Esophagus squamous epithelium (tissue), 5 donors: ENCODE measurements around the gene DES. TPM values are rescaled to one million over a fixed set of nuclear protein-coding genes. Genes with fewer than 3 reads are reported as not detected.

Source experiments
- DNase-seq: peaks from one replicate; lab custom pipeline; 2025; lab: John Stamatoyannopoulos, UW
- H3K27ac ChIP-seq, 4 donors: fragments of 200-600 bp; sonication (generic); one replicate each; pipeline ENCODE4 v1.5.1; 2016 to 2019; ENCODE audit warnings: mild to moderate bottlenecking in 1 of 4
- H3K27me3 ChIP-seq, 4 donors: fragments of 200-600 bp; sonication (generic); 1 replicate in 3 of 4; 2 replicates in 1 of 4; pipeline versions ENCODE4 v1.5.1 to v1.6.0; 2017 to 2021; ENCODE audit warnings: antibody characterized with exemption in 1 of 4
- H3K36me3 ChIP-seq, 3 donors: fragments of 200-600 bp; sonication (generic); one replicate each; pipeline ENCODE4 v1.5.1; 2016 to 2019
- H3K4me1 ChIP-seq, 3 donors: fragments of 200-600 bp; sonication (generic); one replicate each; pipeline ENCODE4 v1.5.1; 2017 to 2019
- H3K4me3 ChIP-seq, 4 donors: fragments of 200-600 bp; sonication (generic); 1 replicate in 3 of 4; 2 replicates in 1 of 4; pipeline ENCODE4 v1.5.1; 2016 to 2019; ENCODE audit warnings: mild to moderate bottlenecking in 2 of 4, moderate library complexity in 1 of 4
- H3K9me3 ChIP-seq, 3 donors: fragments of 200-600 bp; sonication (generic); one replicate each; pipeline ENCODE4 v1.5.1; 2016 to 2019
- POLR2A ChIP-seq, 4 donors: fragments of 450-650 bp; IDR thresholded peaks; one replicate each; pipeline ENCODE4 v1.6.1; 2017; ENCODE audit warnings: antibody characterized with exemption in 4 of 4, mild to moderate bottlenecking in 4 of 4, moderate library complexity in 3 of 4
- WGBS, 2 donors: methylation state at CpG; one replicate each; pipeline ENCODE4 v1.1.5; 2018; 5-methylcytosine and 5-hydroxymethylcytosine counted together
- intact Hi-C: fragments of 100-400 bp; cut with DNase I; formaldehyde crosslinking; loops from one replicate; pipeline ENCODE4 v1.15.0; 2022
- total RNA-seq, 4 donors: library from RNA; depleted of rRNA; stranded (reverse); fragments of >200 nt; gene quantifications; one replicate each; pipeline ENCODE4 v1.1.0, GENCODE V29; 2016
- TF ChIP-seq, protein P1 (sequence below), 6 experiments: fragments of 450-650 bp in 4 of 6; fragments of 200-600 bp in 2 of 6; sonication (generic) in 2 of 6; IDR thresholded peaks; one replicate each; pipeline ENCODE4 v1.5.1; 2016 to 2019; ENCODE audit warnings: antibody characterized with exemption in 6 of 6, mild to moderate bottlenecking in 4 of 6, moderate library complexity in 4 of 6
- donor health status: DM: yes; HTN: yes; CAD: no.

The DES gene
- total RNA-seq, 4 donors from 2014 or later, result 120 to 2,698 (median 303) TPM

DNA sequence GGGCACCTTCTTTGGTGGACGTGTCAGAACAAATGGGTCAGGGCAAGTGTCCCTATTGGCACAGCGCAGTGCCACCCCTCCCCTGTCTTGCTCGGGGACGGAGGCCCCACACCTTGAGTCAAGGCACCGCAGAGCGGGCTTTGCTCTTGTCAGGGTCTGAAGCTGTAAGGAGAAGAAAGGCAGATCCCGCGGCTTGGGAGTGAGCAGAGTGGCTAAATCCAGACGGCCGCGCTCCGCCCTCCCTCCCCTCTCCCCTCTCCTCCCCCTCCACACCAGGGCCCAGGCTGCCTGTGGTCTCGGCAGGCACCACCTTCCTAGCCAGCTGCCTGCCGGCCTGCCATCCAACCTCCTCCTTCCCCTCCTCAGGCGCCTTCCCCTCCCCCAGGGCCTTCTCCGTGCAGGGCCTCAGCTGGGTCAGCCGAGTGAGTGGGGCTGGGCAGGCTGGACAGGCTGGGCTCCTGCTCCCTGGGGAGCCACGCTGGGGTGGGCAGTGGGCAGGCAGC lies 42.3 kb downstream of the DES start:
- Histone ChIP-seq H3K27ac (peak overlapping the region; percentile 54 to 88 (median 80)), H3K36me3 (peaks cover 0 to 12% (median 0%) of the 10 kb centered on the region in 3 donors), H3K27me3 (peaks cover 0 to 9% (median 0%) of the 10 kb centered on the region in 4 donors), H3K4me3 (peak overlapping the region in 1 of 4 donors; percentile 20), H3K4me1 (peaks cover 0 to 46% (median 3%) of the 10 kb centered on the region in 3 donors), H3K9me3 (no peaks in the 10 kb centered on the region)
- 59 to 69% methylated on average over 9 to 14 of the region's 18 CpGs for WGBS, 2 donors
- DNase-seq, result no peak
- peak in 1 of 4 donors; percentile 33 for TF ChIP-seq POLR2A (IDR thresholded peaks at IDR 0.05)
- TF ChIP-seq, protein P1, sequence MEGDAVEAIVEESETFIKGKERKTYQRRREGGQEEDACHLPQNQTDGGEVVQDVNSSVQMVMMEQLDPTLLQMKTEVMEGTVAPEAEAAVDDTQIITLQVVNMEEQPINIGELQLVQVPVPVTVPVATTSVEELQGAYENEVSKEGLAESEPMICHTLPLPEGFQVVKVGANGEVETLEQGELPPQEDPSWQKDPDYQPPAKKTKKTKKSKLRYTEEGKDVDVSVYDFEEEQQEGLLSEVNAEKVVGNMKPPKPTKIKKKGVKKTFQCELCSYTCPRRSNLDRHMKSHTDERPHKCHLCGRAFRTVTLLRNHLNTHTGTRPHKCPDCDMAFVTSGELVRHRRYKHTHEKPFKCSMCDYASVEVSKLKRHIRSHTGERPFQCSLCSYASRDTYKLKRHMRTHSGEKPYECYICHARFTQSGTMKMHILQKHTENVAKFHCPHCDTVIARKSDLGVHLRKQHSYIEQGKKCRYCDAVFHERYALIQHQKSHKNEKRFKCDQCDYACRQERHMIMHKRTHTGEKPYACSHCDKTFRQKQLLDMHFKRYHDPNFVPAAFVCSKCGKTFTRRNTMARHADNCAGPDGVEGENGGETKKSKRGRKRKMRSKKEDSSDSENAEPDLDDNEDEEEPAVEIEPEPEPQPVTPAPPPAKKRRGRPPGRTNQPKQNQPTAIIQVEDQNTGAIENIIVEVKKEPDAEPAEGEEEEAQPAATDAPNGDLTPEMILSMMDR (IDR thresholded peaks at IDR 0.05), result no peak
- intact Hi-C loops, result no loop called here

DNA sequence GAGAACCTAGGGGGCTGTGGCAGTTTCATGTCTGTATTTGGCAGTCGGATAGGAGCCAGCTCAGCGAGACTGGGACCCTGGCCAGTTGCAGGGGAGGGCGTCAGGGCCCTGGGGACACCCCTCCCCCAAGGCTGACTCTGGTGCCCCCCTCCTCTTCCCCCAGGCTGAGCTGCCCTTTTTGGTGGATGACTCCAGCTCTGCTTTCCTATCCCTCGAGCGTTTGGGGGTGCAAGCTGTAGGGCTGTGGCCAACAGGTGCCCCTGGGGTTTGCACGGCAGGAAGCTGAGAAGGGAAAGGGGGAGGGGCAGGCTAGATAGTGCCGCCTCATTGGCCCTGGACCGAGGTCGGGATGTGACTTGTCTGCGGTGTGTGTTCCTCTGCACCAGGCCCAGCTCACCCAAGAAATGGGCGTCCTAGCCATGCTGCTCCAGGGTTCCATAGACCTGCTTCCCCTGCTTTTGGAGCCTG lies 42.9 kb downstream of the DES start:
- Histone ChIP-seq H3K27ac (peak overlapping the region in 3 of 4 donors; percentile 74 to 88 (median 87)), H3K4me3 (no peak overlapping the region), H3K4me1 (peaks cover 0 to 46% (median 3%) of the 10 kb centered on the region in 3 donors), H3K9me3 (no peaks in the 10 kb centered on the region), H3K36me3 (peaks cover 0 to 12% (median 0%) of the 10 kb centered on the region in 3 donors), H3K27me3 (peaks cover 0 to 9% (median 0%) of the 10 kb centered on the region in 4 donors)
- no peak for TF ChIP-seq POLR2A (IDR thresholded peaks at IDR 0.05)
- TF ChIP-seq, protein P1 (IDR thresholded peaks at IDR 0.05), result no peak
- 25% methylated on average over 2 of the region's 11 CpGs; no CpG with 5 or more reads in 1 of the 2 donors for WGBS, 2 donors
- intact Hi-C loops, result no loop called here
- DNase-seq, result no peak

DNA sequence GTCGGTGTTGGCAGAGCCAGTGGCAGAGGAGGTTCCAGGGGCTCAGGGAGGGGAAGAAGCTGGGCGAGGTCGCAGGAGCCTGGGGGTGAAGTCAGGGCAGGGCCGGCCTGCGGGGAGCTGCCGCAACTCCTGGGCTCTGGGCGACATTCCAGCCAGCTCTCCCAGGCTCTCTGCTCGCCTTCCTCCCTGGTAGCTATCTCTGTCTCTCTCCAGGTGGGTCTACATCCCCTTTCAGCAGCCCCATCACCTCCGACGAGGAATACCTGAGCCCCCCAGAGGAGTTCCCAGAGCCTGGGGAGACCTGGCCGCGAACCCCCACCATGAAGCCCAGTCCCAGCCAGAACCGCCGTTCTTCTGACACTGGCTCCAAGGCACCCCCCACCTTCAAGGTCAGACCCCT lies 43.5 kb downstream of the DES start:
- peak overlapping the region; percentile 34 to 88 (median 80) for H3K27ac ChIP-seq
- 74 to 100% methylated on average over 6 to 11 of the region's 14 CpGs for WGBS, 2 donors

DNA sequence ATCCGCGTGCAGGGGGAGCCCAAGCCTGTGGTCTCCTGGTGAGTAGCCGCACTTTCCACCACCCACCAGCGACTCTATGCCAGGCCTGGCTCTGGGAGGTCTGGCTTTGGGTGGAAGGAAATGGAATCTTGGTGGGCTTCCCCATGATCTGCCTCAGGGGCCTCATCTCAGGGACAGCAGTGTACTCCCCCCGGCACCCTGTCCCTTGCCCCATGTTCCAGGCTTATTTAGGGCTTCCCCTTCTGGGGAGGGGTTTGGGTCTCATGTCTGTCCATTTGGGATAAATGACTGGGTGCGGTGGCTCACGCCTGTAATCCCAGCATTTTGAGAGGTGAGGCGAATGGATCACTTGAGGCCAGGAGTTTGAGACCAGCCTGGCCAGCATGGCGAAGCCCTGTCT lies 44.2 kb downstream of the DES start:
- Histone ChIP-seq H3K27ac (peak overlapping the region; percentile 34 to 88 (median 80)), H3K4me1 (peaks cover 0 to 46% (median 3%) of the 10 kb centered on the region in 3 donors), H3K36me3 (peaks cover 0 to 12% (median 0%) of the 10 kb centered on the region in 3 donors), H3K4me3 (no peak overlapping the region), H3K9me3 (no peaks in the 10 kb centered on the region), H3K27me3 (peaks cover 0 to 9% (median 0%) of the 10 kb centered on the region in 4 donors)
- TF ChIP-seq, protein P1 (IDR thresholded peaks at IDR 0.05), result no peak
- TF ChIP-seq POLR2A (IDR thresholded peaks at IDR 0.05), result no peak
- intact Hi-C loops, result no loop called here
- 95 to 96% methylated on average over 4 to 6 of the region's 9 CpGs for WGBS, 2 donors
- no peak for DNase-seq

More for the DNA sequence above, 43.5 kb downstream of the DES start:
- Histone ChIP-seq H3K9me3 (no peaks in the 10 kb centered on the region), H3K36me3 (peaks cover 0 to 12% (median 0%) of the 10 kb centered on the region in 3 donors), H3K27me3 (peaks cover 0 to 9% (median 0%) of the 10 kb centered on the region in 4 donors), H3K4me3 (no peak overlapping the region), H3K4me1 (peaks cover 0 to 46% (median 3%) of the 10 kb centered on the region in 3 donors)
- intact Hi-C loops, result no loop called here
- TF ChIP-seq, protein P1 (IDR thresholded peaks at IDR 0.05), result no peak
- TF ChIP-seq POLR2A (IDR thresholded peaks at IDR 0.05), result no peak
- DNase-seq, result no peak

DNA sequence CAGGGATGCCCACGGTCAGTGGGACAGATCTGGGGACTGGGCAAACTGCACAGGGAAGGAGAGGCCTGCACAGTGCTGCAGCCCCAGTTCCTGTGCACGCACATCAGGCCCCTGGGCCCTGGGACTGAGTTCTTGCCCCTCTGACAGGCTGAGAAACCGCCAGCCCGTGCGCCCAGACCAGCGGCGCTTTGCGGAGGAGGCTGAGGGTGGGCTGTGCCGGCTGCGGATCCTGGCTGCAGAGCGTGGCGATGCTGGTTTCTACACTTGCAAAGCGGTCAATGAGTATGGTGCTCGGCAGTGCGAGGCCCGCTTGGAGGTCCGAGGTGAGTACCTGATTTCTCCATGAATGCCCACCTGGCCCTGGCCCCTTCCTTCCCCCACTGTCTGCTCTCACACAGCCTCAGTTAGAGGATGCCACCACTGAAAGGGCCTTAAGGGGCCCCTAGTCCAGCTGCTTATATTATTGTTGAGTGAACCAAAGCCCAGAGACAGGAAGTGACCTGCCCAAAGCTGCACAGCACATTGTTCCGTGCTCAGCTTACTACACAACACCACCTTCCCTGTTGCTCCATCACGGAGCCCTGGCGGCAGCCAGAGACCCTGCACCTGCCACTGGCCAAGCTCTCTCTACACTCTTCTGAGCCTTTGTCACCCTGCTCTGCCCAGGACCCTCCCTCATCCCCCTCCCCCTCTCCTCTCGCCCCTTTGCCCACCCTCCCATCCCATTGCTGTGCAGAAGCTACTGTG lies 46.3 kb downstream of the DES start:
- Histone ChIP-seq H3K4me1 (peaks cover 0 to 41% (median 4%) of the 10 kb centered on the region in 3 donors), H3K27ac (peak overlapping the region in 3 of 4 donors; percentile 3 to 39 (median 14)), H3K4me3 (no peak overlapping the region), H3K27me3 (peaks cover 0 to 9% (median 0%) of the 10 kb centered on the region in 4 donors), H3K36me3 (peaks cover 0 to 12% (median 0%) of the 10 kb centered on the region in 3 donors), H3K9me3 (no peaks in the 10 kb centered on the region)
- WGBS, 2 donors, result 81 to 84% methylated on average over 7 to 16 of the region's 21 CpGs
- no peak for DNase-seq
- TF ChIP-seq, protein P1 (IDR thresholded peaks at IDR 0.05), result no peak
- no peak for TF ChIP-seq POLR2A (IDR thresholded peaks at IDR 0.05)
- intact Hi-C loops, result no loop called here
